Measurements from ENCODE around the gene SMYD3. TPM values are rescaled to one million over a fixed set of nuclear protein-coding genes. Genes with fewer than 3 reads are reported as not detected.

Gene SMYD3
- total and polyA plus RNA-seq, 2 of the 4 experiments (the other 2 are of a cell fraction), result 26.5 to 37.6 TPM

- no peak overlapping the region for H3K14ac ChIP-seq (replicated peaks; ENCODE audit: low read depth, low read length)
- intact Hi-C loops (cut with micrococcal nuclease), result no loop called here
- H2AK5ac ChIP-seq (ENCODE audit: low read depth, low read length), result no peak overlapping the region
- no peak overlapping the region for H3K23ac ChIP-seq (ENCODE audit: low read depth, low read length)
- peaks cover 3 to 4% of the 10 kb centered on the region in 2 experiments; a peak in 3 of 4 replicates for H3K79me1 ChIP-seq (ENCODE audit: low read depth in 1 of 2, low read length in 2 of 2)
- H3K4ac ChIP-seq (ENCODE audit: low read depth, low read length), result no peak overlapping the region
- no peak overlapping the region for H2BK20ac ChIP-seq (ENCODE audit: low read depth, low read length)
- H3K56ac ChIP-seq (ENCODE audit: extremely low read depth, insufficient read depth, low read length), result no peak overlapping the region
- ChIA-PET CTCF (interaction anchor here (0.5 kb wide), 1 partner anchor 169 kb away, joined by 3 read pairs; no protein-coding TSS in a partner anchor), POLR2A (ENCODE audit: unreplicated experiment) (no interaction called here)
- H3K4me1 ChIP-seq (ENCODE audit: control insufficient read depth, insufficient read depth, low read length), result no peaks in the 10 kb centered on the region
- no peaks in the 10 kb centered on the region for H3K36me3 ChIP-seq (ENCODE audit: control insufficient read depth, insufficient read depth, low read length)
- dilution Hi-C loops (cut with HindIII; ENCODE audit: low sequenced_read_pairs, unreplicated experiment), result no loop called here
- in situ Hi-C loops (cut with MboI; ENCODE audit: low sequenced_read_pairs), result no loop called here
- no peak overlapping the region for H3K9ac ChIP-seq (ENCODE audit: low read depth, low read length)
- H3K4me3 ChIP-seq (ENCODE audit: insufficient read depth, low read depth, low read length), result no peak overlapping the region
- no peak overlapping the region for H2AK9ac ChIP-seq (replicated peaks; ENCODE audit: low read depth, low read length, poor library complexity)
- DNase-seq (no peak), ATAC-seq (ENCODE audit: low read depth) (no peak)
- no peak overlapping the region for H3K27ac ChIP-seq (ENCODE audit: insufficient read depth, low read length)
- H2BK15ac ChIP-seq (ENCODE audit: low read depth, low read length), result no peak overlapping the region
- no peak overlapping the region for H3K18ac ChIP-seq (ENCODE audit: low read depth, low read length)
- no peak overlapping the region for H4K8ac ChIP-seq (ENCODE audit: low read depth in 2 of 2, low read length in 2 of 2)
- H3K9me3 ChIP-seq (ENCODE audit: control insufficient read depth, insufficient read depth, low read length), result no peaks in the 10 kb centered on the region
- H3K4me2 ChIP-seq (ENCODE audit: low read depth, low read length), result no peak overlapping the region
- no peaks in the 10 kb centered on the region for H3K27me3 ChIP-seq (ENCODE audit: control insufficient read depth, insufficient read depth, low read length)
- no peak overlapping the region for H4K5ac ChIP-seq (ENCODE audit: low read depth, low read length)
- TF ChIP-seq MXI1 (IDR thresholded peaks at IDR 0.05; ENCODE audit: borderline replicate concordance, low read depth, low read length) (no peak), MAFK (IDR thresholded peaks at IDR 0.05; ENCODE audit: low read depth, low read length) (peak; percentile 62)
- H4K20me1 ChIP-seq (ENCODE audit: insufficient read depth, low read length), result no peaks in the 10 kb centered on the region; the same call in 1 of the 2 replicates
- 67% methylated on average over 1 of the region's 6 CpGs; no CpG with 5 or more reads in 1 of the 2 experiments for WGBS, 2 experiments (ENCODE audit: extremely low coverage in 2 of 2, insufficient read length in 1 of 2)
- H2AFZ ChIP-seq (replicated peaks; ENCODE audit: low read length, poor library complexity), result no peak overlapping the region
- no peaks in the 10 kb centered on the region; the same call in 1 of the 2 replicates for H3K9me1 ChIP-seq (ENCODE audit: insufficient read depth, low read length)
- H2BK5ac ChIP-seq (ENCODE audit: low read depth, low read length, poor library complexity, severe bottlenecking), result no peak overlapping the region
- no peak overlapping the region for H2BK120ac ChIP-seq (ENCODE audit: low read depth, low read length)
- no TSS peak for BruUV-seq (replicated peaks)
- H4K91ac ChIP-seq (ENCODE audit: insufficient read depth, low read depth, low read length), result no peak overlapping the region
Measured at GRCh38 chr1:246373828-246374569, 133.1 kb downstream of the SMYD3 start.
